IMR-90 (cell line): ENCODE data around the gene YBX1. TPM values are rescaled to one million over a fixed set of nuclear protein-coding genes. Genes with fewer than 3 reads are reported as not detected.

ENCODE experiments used
- ATAC-seq: fragments of 200-7000 bp; cut with Tn5 transposase; 2 replicates; pipeline ENCODE4 v1.9.1; 2020; ENCODE audit warnings: low read depth, mild to moderate bottlenecking, moderate library complexity
- BruUV-seq: library from RNA; stranded (reverse); fragments of 400-500 nt; replicated peaks from 2 replicates; lab custom pipeline; 2021; lab: Mats Ljungman, UMichigan
- CTCF ChIA-PET: fragments of 300-600 bp; formaldehyde crosslinking; extraction: SDS; loops from one replicate; lab custom pipeline; 2021; ENCODE audit warnings: antibody characterized with exemption; lab: Yijun Ruan, JAX
- POLR2A ChIA-PET: fragments of 300-600 bp; sonication (Branson Sonifier 250); formaldehyde crosslinking; loops from one replicate; lab custom pipeline; 2022; ENCODE audit warnings: antibody characterized with exemption; ENCODE audit not compliant: unreplicated experiment; lab: Charles Lee
- DNase-seq: peaks from one replicate; pipeline ENCODE4 v3.0.0; 2013
- H2AFZ ChIP-seq: replicated peaks from 2 replicates; pipeline ENCODE3; 2013; ENCODE audit warnings: low read length, mild to moderate bottlenecking; ENCODE audit not compliant: poor library complexity
- H2AK5ac ChIP-seq: 2 replicates; pipeline ENCODE4 v1.6.1; 2013; ENCODE audit warnings: low read depth, low read length, inconsistent platforms
- H2AK9ac ChIP-seq: replicated peaks from 2 replicates; pipeline ENCODE3; 2013; ENCODE audit warnings: mild to moderate bottlenecking, low read depth, low read length, moderate library complexity; ENCODE audit not compliant: poor library complexity
- H2BK120ac ChIP-seq: 2 replicates; pipeline ENCODE4 v1.6.1; 2013; ENCODE audit warnings: low read depth, low read length, inconsistent platforms
- H2BK15ac ChIP-seq: 3 replicates; pipeline ENCODE4 v1.6.1; 2013; ENCODE audit warnings: low read depth, low read length, inconsistent platforms
- H2BK20ac ChIP-seq: 2 replicates; pipeline ENCODE4 v1.6.1; 2013; ENCODE audit warnings: low read depth, mild to moderate bottlenecking, inconsistent platforms, low read length, moderate library complexity
- H2BK5ac ChIP-seq: 2 replicates; pipeline ENCODE4 v1.6.1; 2013; ENCODE audit warnings: mild to moderate bottlenecking, low read depth, low read length, inconsistent platforms; ENCODE audit not compliant: poor library complexity, severe bottlenecking
- H3K14ac ChIP-seq: replicated peaks from 2 replicates; pipeline ENCODE4 v1.6.1; 2013; ENCODE audit warnings: low read depth, low read length, inconsistent platforms
- H3K18ac ChIP-seq: 2 replicates; pipeline ENCODE4 v1.6.1; 2013; ENCODE audit warnings: low read depth, low read length, control low read depth
- H3K23ac ChIP-seq: 2 replicates; pipeline ENCODE4 v1.6.1; 2013; ENCODE audit warnings: low read depth, low read length, inconsistent platforms
- H3K27ac ChIP-seq: 2 replicates; pipeline ENCODE4 v1.5.1; 2013; ENCODE audit warnings: mild to moderate bottlenecking, control low read depth, low read length; ENCODE audit not compliant: insufficient read depth
- H3K27me3 ChIP-seq: 2 replicates; pipeline ENCODE4 v1.6.1; 2013; ENCODE audit warnings: low read length; ENCODE audit not compliant: control insufficient read depth, insufficient read depth
- H3K36me3 ChIP-seq: 2 replicates; pipeline ENCODE4 v1.6.1; 2013; ENCODE audit warnings: low read length, mixed read lengths; ENCODE audit not compliant: control insufficient read depth, insufficient read depth
- H3K4ac ChIP-seq: 2 replicates; pipeline ENCODE4 v1.6.1; 2013; ENCODE audit warnings: low read depth, low read length, inconsistent platforms
- H3K4me1 ChIP-seq: 2 replicates; pipeline ENCODE4 v1.6.1; 2013; ENCODE audit warnings: low read length, mixed read lengths; ENCODE audit not compliant: control insufficient read depth, insufficient read depth
- H3K4me2 ChIP-seq: 2 replicates; pipeline ENCODE4 v1.6.1; 2013; ENCODE audit warnings: low read depth, mild to moderate bottlenecking, control low read depth, low read length, moderate library complexity
- H3K4me3 ChIP-seq: 2 replicates; pipeline ENCODE4 v1.5.1; 2013; ENCODE audit warnings: low read depth, mild to moderate bottlenecking, control low read depth, low read length, moderate library complexity; ENCODE audit not compliant: insufficient read depth
- H3K56ac ChIP-seq: 2 replicates; pipeline ENCODE4 v1.6.1; 2013; ENCODE audit warnings: low read length, inconsistent platforms; ENCODE audit not compliant: insufficient read depth; ENCODE audit errors: extremely low read depth
- H3K79me1 ChIP-seq, 2 experiments: 2 replicates each; pipeline ENCODE4 v1.6.1; 2013; ENCODE audit warnings: low read length in 2 of 2, inconsistent platforms in 1 of 2, low read depth in 1 of 2
- H3K9ac ChIP-seq: 2 replicates; pipeline ENCODE4 v1.6.1; 2013; ENCODE audit warnings: low read depth, low read length, control low read depth
- H3K9me1 ChIP-seq: 2 replicates; pipeline ENCODE4 v1.6.1; 2013; ENCODE audit warnings: low read length, inconsistent platforms; ENCODE audit not compliant: insufficient read depth
- H3K9me3 ChIP-seq: 2 replicates; pipeline ENCODE4 v1.6.1; 2013; ENCODE audit warnings: low read length; ENCODE audit not compliant: control insufficient read depth, insufficient read depth
- H4K20me1 ChIP-seq: 2 replicates; pipeline ENCODE4 v1.6.1; 2013; ENCODE audit warnings: low read length, inconsistent platforms; ENCODE audit not compliant: insufficient read depth
- H4K5ac ChIP-seq: 2 replicates; pipeline ENCODE4 v1.6.1; 2013; ENCODE audit warnings: mild to moderate bottlenecking, low read depth, low read length, control low read depth
- H4K8ac ChIP-seq, 2 experiments: 2 replicates each; pipeline ENCODE4 v1.6.1; 2013; ENCODE audit warnings: low read depth in 2 of 2, low read length in 2 of 2, control low read depth in 1 of 2, inconsistent platforms in 1 of 2
- H4K91ac ChIP-seq: 2 replicates; pipeline ENCODE4 v1.6.1; 2013; ENCODE audit warnings: low read depth, low read length, inconsistent platforms; ENCODE audit not compliant: insufficient read depth
- CTCF ChIP-seq: conservative IDR thresholded peaks from 2 replicates; pipeline ENCODE4 v1.5.1; 2012; ENCODE audit warnings: mild to moderate bottlenecking, low read depth, low read length, improper control_type of control experiment
- POLR2A ChIP-seq: IDR thresholded peaks from 2 replicates; pipeline ENCODE4 v1.6.1; 2012; ENCODE audit warnings: mild to moderate bottlenecking, low read depth, low read length
- RAD21 ChIP-seq: IDR thresholded peaks from 2 replicates; pipeline ENCODE4 v1.6.1; 2012; ENCODE audit warnings: low read length, improper control_type of control experiment
- RCOR1 ChIP-seq: IDR thresholded peaks from 2 replicates; pipeline ENCODE4 v1.6.1; 2012; ENCODE audit warnings: mild to moderate bottlenecking, low read length, improper control_type of control experiment; ENCODE audit not compliant: insufficient replicate concordance
- WGBS, 2 experiments: methylation state at CpG; one replicate each; pipeline versions ENCODE4 v1.1.5 to v1.1.7; 2013; ENCODE audit warnings: missing lambda C conversion rate in 2 of 2; ENCODE audit not compliant: insufficient read length in 1 of 2; ENCODE audit errors: extremely low coverage in 2 of 2; 5-methylcytosine and 5-hydroxymethylcytosine counted together
- dilution Hi-C: fragments of 300-500 bp; cut with HindIII; formaldehyde crosslinking; loops from one replicate; pipeline ENCODE4 v1.14.3; 2018; ENCODE audit warnings: low sequenced_read_pairs; ENCODE audit not compliant: unreplicated experiment
- in situ Hi-C: fragments of 300-500 bp; cut with MboI; formaldehyde crosslinking; loops from 3 replicates; pipeline ENCODE4 v1.14.3; 2019; ENCODE audit warnings: low sequenced_read_pairs, inconsistent platforms, mixed read lengths
- intact Hi-C: fragments of 100-400 bp; cut with micrococcal nuclease; formaldehyde crosslinking; loops from 2 replicates; pipeline ENCODE4 v1.10.0; 2022
- polyA plus RNA-seq, 3 experiments: library from polyadenylated mRNA; depleted of rRNA; stranded (reverse); fragments of >200 nt; gene quantifications; 2 replicates each; pipeline ENCODE4 v1.2.3, GENCODE V29; 2012; ENCODE audit warnings: low replicate concordance in 1 of 3
- total RNA-seq: library from RNA; depleted of rRNA; stranded (reverse); fragments of >200 nt; gene quantifications from 2 replicates; pipeline ENCODE4 v1.2.3, GENCODE V29; 2012
- TF ChIP-seq, protein P1 (sequence below): fragments of 150-350 bp; IDR thresholded peaks from 2 replicates; pipeline ENCODE4 v1.6.1; 2016; ENCODE audit warnings: low read depth, mild to moderate bottlenecking, low read length, moderate library complexity, borderline replicate concordance

YBX1 gene
- total and polyA plus RNA-seq, 2 of the 4 experiments (the other 2 are of a cell fraction) = 605 to 843 TPM

DNA sequence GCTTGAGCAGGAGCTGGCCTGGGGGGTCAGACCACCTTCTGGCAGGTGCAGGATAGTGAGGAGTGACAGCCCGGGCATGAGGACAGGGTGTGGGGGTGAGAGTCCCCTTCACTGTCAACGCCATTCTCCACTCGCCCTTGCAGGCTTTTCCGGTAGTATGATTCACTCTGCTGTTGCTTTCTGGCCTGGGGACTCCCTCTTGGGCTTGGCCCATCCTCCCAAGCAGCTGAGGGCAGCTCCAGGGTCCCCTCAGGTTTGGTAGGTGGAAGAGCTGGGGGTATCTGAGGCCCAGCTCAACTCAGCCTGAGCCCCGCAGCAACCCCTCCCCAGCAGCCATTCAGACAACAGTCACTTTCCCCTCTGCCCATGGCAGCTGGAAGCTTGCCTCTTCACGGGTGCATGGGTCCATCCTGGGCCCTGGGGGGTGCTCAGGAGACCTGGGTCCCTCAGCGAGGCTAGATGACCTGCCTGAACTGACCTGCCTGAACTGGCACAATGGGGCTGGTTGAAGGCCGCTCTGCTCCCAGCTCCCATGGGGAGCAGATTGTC lies 56.5 kb downstream of the YBX1 start:
- ChIA-PET CTCF (no interaction called here), POLR2A (no interaction called here)

More for the DNA sequence above, 56.5 kb downstream of the YBX1 start:
- Histone ChIP-seq H3K56ac (no peak overlapping the region), H3K14ac (no peak overlapping the region), H2BK120ac (no peak overlapping the region), H2BK5ac (no peak overlapping the region), H3K9me1 (no peaks in the 10 kb centered on the region), H3K36me3 (no peaks in the 10 kb centered on the region), H2AFZ (no peak overlapping the region), H3K4me2 (no peak overlapping the region), H3K4me1 (no peaks in the 10 kb centered on the region), H3K4me3 (no peak overlapping the region), H2BK15ac (no peak overlapping the region), H3K79me1 (no peaks in the 10 kb centered on the region), H3K27ac (no peak overlapping the region), H2AK9ac (no peak overlapping the region), H4K8ac (no peak overlapping the region), H4K20me1 (no peaks in the 10 kb centered on the region), H3K9ac (no peak overlapping the region), H4K91ac (no peak overlapping the region), H3K4ac (no peak overlapping the region), H2AK5ac (no peak overlapping the region), H3K27me3 (no peaks in the 10 kb centered on the region; the same call in 1 of the 2 replicates), H3K9me3 (no peaks in the 10 kb centered on the region), H3K18ac (no peak overlapping the region), H3K23ac (no peak overlapping the region), H4K5ac (no peak overlapping the region), H2BK20ac (no peak overlapping the region)
- dilution Hi-C loops (no loop called here), intact Hi-C loops (no loop called here), in situ Hi-C loops (no loop called here)
- BruUV-seq = no TSS peak
- no peak for ATAC-seq
- 80% methylated on average over 1 of the region's 8 CpGs; no CpG with 5 or more reads in 1 of the 2 experiments for WGBS, 2 experiments
- no peak for DNase-seq
- no peak for TF ChIP-seq RAD21
- TF ChIP-seq CTCF = no peak
- TF ChIP-seq, protein P1, sequence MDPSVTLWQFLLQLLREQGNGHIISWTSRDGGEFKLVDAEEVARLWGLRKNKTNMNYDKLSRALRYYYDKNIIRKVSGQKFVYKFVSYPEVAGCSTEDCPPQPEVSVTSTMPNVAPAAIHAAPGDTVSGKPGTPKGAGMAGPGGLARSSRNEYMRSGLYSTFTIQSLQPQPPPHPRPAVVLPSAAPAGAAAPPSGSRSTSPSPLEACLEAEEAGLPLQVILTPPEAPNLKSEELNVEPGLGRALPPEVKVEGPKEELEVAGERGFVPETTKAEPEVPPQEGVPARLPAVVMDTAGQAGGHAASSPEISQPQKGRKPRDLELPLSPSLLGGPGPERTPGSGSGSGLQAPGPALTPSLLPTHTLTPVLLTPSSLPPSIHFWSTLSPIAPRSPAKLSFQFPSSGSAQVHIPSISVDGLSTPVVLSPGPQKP = no peak
- no peak for TF ChIP-seq RCOR1
- TF ChIP-seq POLR2A = no peak
